NB4 (cell line): Measurements from ENCODE around the gene ABCA4.
A peak's percentile ranks its signal among the peaks of the same experiment; 100 is the strongest.

ENCODE experiments used
- DNase-seq: peaks from one replicate; pipeline ENCODE4 v3.0.0; 2010; ENCODE audit warnings: low read depth
- H3K4me3 ChIP-seq: one replicate; pipeline ENCODE4 v1.5.1; 2011; ENCODE audit warnings: mild to moderate bottlenecking, low read depth, low read length, moderate library complexity
- MYC ChIP-seq: IDR thresholded peaks from 2 replicates; pipeline ENCODE4 v1.6.1; 2011; ENCODE audit warnings: low read depth, low read length
- POLR2A ChIP-seq: IDR thresholded peaks from 2 replicates; pipeline ENCODE4 v1.6.1; 2011; ENCODE audit warnings: mild to moderate bottlenecking; ENCODE audit not compliant: insufficient read length; ENCODE audit errors: extremely low read depth
- TF ChIP-seq, protein P1 (sequence below): IDR thresholded peaks from 2 replicates; pipeline ENCODE4 v1.6.1; 2011; ENCODE audit warnings: low read depth, low read length
- TF ChIP-seq, protein P2 (sequence below): IDR thresholded peaks from one replicate; pipeline ENCODE4 v1.5.1; 2012; ENCODE audit warnings: low read depth, low read length

The ABCA4 gene

DNA sequence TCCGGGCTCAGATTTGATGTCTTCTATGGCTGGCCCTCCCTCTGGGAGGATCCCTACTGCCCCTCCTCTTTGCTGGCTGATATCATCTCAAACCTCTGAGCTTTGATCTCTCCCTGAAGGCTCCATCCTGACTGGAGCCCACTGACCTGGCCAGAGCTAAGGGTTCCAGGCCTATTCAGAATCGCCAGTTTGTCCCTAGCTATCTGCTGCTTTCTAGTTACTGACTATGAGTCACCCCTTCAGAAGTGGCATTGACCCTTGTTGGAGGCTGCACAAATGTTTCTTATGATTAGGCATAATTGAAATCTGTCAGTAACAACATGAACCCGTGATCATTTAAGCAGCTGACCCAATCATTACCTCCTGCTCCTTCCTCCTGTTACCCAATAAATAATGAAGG is 87.1 kb downstream of the ABCA4 start:
- TF ChIP-seq, protein P1, sequence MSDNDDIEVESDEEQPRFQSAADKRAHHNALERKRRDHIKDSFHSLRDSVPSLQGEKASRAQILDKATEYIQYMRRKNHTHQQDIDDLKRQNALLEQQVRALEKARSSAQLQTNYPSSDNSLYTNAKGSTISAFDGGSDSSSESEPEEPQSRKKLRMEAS = no peak
- no peak for TF ChIP-seq MYC
- no peak for DNase-seq
- H3K4me3 ChIP-seq = no peak overlapping the region

DNA sequence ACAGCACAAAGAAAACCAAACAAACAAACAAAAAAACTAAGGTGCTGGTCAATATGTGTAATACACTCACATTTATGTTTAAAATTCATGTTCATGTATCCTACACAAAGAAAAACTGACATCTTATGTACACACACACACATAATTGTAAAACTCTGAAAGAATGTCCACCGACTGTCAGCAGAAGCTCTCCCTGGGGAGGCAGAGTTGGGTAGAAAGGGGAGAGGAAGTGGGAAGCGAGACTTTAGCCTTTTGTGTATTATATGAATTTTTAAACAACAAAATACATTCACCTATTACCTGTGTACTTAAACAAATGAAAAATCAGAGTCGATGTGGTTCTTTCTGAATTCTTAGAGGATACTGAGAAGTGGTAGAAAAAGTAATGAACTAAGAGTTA is 88.3 kb downstream of the ABCA4 start:
- TF ChIP-seq, protein P1 = no peak
- TF ChIP-seq POLR2A (no peak), MYC (no peak)
- TF ChIP-seq, protein P2, sequence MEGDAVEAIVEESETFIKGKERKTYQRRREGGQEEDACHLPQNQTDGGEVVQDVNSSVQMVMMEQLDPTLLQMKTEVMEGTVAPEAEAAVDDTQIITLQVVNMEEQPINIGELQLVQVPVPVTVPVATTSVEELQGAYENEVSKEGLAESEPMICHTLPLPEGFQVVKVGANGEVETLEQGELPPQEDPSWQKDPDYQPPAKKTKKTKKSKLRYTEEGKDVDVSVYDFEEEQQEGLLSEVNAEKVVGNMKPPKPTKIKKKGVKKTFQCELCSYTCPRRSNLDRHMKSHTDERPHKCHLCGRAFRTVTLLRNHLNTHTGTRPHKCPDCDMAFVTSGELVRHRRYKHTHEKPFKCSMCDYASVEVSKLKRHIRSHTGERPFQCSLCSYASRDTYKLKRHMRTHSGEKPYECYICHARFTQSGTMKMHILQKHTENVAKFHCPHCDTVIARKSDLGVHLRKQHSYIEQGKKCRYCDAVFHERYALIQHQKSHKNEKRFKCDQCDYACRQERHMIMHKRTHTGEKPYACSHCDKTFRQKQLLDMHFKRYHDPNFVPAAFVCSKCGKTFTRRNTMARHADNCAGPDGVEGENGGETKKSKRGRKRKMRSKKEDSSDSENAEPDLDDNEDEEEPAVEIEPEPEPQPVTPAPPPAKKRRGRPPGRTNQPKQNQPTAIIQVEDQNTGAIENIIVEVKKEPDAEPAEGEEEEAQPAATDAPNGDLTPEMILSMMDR = no peak
- peak; percentile 45 for DNase-seq
- no peak overlapping the region for H3K4me3 ChIP-seq

DNA sequence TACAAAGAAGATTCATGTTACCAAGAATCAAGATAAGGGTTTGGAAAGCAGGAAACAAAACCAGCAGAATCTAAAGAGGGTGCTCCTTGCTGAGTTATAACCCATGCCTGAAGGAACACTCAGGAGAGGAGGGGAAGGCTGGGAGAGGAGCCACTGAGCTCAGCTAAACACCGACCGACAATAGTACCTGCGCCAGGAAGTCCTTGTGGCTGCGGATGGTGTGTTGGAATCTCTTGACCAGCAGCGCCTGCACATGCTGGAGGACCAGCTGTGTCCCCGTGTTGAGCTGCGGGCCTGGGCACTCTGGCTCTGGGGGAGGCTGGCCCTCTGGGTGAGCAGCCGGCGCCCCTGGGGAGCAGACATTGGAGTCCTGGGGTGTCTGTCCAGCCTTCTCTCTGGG is 89.4 kb downstream of the ABCA4 start:
- TF ChIP-seq, protein P2 = no peak
- TF ChIP-seq MYC (no peak), POLR2A (no peak)
- TF ChIP-seq, protein P1 = no peak
- H3K4me3 ChIP-seq = no peak overlapping the region
- no peak for DNase-seq

DNA sequence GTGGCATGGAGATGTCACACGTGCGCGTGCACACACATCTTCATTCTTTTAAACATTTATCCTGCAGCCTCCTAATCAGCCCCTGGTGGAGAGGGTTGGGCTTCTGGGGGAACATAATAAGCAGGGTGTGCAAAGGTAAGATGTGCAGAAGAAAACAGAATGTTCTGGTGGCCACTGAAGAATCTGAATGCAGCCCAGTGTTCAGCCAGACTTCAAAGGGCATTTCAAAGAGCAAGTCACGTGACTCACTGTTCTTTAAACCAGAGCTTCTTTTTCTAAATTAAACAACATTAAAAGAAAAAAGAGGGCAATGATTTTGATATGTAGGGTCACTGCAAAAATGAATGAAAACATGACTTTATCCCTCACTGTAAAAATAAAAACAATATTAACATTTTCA is 89.8 kb downstream of the ABCA4 start:
- no peak for DNase-seq
- no peak overlapping the region for H3K4me3 ChIP-seq
- TF ChIP-seq POLR2A (no peak), MYC (no peak)
- TF ChIP-seq, protein P2 = no peak
- TF ChIP-seq, protein P1 = no peak

DNA sequence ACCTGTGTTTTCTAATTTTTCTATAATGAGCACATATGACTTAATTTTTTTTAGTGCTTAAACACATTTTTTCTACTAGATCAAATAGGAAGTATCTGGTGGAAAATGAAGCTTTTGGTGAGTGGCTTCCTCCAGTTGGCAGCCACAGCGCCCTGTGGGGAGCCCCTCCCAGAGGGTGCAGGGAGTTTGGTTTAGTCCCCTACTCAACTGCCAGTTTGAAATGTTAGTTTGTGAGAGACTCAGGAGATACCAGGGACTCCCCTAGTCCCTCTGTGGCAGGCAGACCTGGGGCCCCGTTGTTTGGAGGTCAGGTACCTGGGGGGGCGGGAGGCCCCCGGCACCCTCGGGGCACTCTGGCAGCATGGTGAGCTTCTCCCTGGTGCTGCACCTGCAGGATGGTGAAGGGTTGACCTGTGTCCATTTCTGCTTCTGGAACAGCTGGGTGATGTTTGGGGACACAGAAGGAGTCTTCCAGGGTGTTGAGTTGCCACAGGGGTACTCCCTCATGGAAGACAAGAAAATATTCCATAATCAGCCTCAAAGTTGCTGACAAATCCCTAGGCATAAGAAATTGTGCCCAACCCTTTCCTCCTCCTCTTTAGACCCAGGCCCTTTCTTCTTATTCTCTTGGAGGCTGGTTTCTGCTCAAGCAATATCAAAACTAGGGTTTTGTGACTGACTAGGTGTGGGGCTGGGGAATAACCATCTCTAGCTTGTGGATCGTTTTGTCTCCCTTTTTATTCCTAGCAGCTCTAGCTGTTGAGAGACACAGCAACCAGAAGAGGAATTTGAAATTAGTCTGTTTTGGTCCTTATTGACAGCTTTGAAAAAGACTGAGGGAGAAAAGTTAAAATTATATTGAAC is 91.6 kb downstream of the ABCA4 start:
- DNase-seq = no peak
- TF ChIP-seq MYC = no peak
- no peak for TF ChIP-seq POLR2A
- TF ChIP-seq, protein P1 = no peak
- TF ChIP-seq, protein P2 = no peak
- no peak overlapping the region for H3K4me3 ChIP-seq

DNA sequence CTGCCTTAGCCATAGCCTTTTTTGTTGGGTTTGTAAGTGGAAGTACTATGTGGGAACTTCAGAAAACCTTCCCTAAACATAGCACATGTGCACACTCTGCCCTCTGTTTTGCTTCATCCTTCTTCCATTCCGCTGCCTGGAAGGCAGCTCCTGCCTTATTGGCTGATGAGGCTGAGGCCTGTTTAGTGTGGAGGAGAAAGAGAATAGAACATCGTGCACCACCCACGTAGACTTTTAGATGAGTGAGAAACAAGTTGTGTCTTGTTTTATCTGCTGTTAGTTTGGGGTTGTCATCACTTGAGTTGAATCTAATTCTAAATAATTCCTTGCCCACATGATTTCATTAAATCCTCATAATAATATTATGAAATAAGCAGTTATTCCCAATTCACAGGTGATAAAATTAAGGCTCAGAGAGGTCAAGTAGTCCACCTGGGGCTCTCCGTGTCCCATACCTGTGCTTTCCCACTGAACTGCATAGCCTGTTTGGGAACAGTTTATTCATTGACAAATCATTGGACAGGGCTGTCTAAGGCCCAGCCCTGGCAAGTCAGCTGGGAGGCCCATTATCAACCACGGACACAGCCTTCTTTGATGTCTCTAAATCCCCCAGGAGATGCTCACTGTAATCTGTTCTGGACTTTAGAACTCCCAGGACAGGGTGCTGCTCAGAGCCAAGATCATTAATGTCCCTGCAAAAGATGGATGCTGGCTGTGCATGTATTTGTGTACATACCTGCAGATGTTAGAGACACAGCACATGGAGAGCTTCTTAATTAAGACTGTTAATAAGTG is 93.0 kb downstream of the ABCA4 start:
- DNase-seq = no peak
- TF ChIP-seq POLR2A (no peak), MYC (no peak)
- TF ChIP-seq, protein P2 = no peak
- TF ChIP-seq, protein P1 = no peak
- no peak overlapping the region for H3K4me3 ChIP-seq
